Measurements from ENCODE around the gene MAL.

MAL gene

GRCh38 chr2:95042472-95043271 lies 17.2 kb downstream of the MAL start:
- H3K4me1 Mint-ChIP-seq = no peaks in the 10 kb centered on the region
- no peak overlapping the region for H3K4me3 Mint-ChIP-seq

GRCh38 chr2:95043300-95044093 lies 18.0 kb downstream of the MAL start:
- peaks cover 38% of the 10 kb centered on the region for H3K27me3 Mint-ChIP-seq
- H3K27ac Mint-ChIP-seq = no peak overlapping the region
- no peak for ATAC-seq
- H3K4me1 Mint-ChIP-seq = no peaks in the 10 kb centered on the region
- H3K36me3 Mint-ChIP-seq = no peaks in the 10 kb centered on the region
- H3K9me3 Mint-ChIP-seq = peaks cover 14% of the 10 kb centered on the region
- no peak overlapping the region for H3K4me3 Mint-ChIP-seq

More at GRCh38 chr2:95042472-95043271, 17.2 kb downstream of the MAL start:
- H3K27me3 Mint-ChIP-seq = peaks cover 38% of the 10 kb centered on the region
- H3K9me3 Mint-ChIP-seq = peaks cover 22% of the 10 kb centered on the region
- H3K36me3 Mint-ChIP-seq = no peaks in the 10 kb centered on the region
- no peak overlapping the region for H3K27ac Mint-ChIP-seq
- no peak for ATAC-seq

- H3K9me3 Mint-ChIP-seq = peaks cover 3% of the 10 kb centered on the region
- H3K27ac Mint-ChIP-seq = no peak overlapping the region
- no peaks in the 10 kb centered on the region for H3K36me3 Mint-ChIP-seq
- H3K27me3 Mint-ChIP-seq = peaks cover 38% of the 10 kb centered on the region
- H3K4me3 Mint-ChIP-seq = no peak overlapping the region
- H3K4me1 Mint-ChIP-seq = no peaks in the 10 kb centered on the region
- ATAC-seq = no peak
These were observed 19.1 kb downstream of the MAL start for GRCh38 chr2:95044601-95045000.

GRCh38 chr2:95046371-95047112 lies 21.0 kb downstream of the MAL start:
- H3K4me1 Mint-ChIP-seq = no peaks in the 10 kb centered on the region
- H3K36me3 Mint-ChIP-seq = no peaks in the 10 kb centered on the region
- no peak overlapping the region for H3K27ac Mint-ChIP-seq
- ATAC-seq = no peak
- no peaks in the 10 kb centered on the region for H3K9me3 Mint-ChIP-seq
- H3K27me3 Mint-ChIP-seq = peaks cover 47% of the 10 kb centered on the region
- no peak overlapping the region for H3K4me3 Mint-ChIP-seq

GRCh38 chr2:95047629-95048510 lies 22.4 kb downstream of the MAL start:
- Mint-ChIP-seq H3K9me3 (no peaks in the 10 kb centered on the region), H3K36me3 (no peaks in the 10 kb centered on the region), H3K27ac (no peak overlapping the region), H3K27me3 (peaks cover 55% of the 10 kb centered on the region), H3K4me1 (no peaks in the 10 kb centered on the region), H3K4me3 (no peak overlapping the region)
- ATAC-seq = no peak

- ATAC-seq = no peak
- Mint-ChIP-seq H3K36me3 (no peaks in the 10 kb centered on the region), H3K4me3 (no peak overlapping the region), H3K27ac (no peak overlapping the region), H3K9me3 (no peaks in the 10 kb centered on the region), H3K27me3 (peaks cover 53% of the 10 kb centered on the region), H3K4me1 (no peaks in the 10 kb centered on the region)
These were observed 23.5 kb downstream of the MAL start for GRCh38 chr2:95048825-95049682.

GRCh38 chr2:95049683-95049955 lies 24.1 kb downstream of the MAL start:
- no peaks in the 10 kb centered on the region for H3K4me1 Mint-ChIP-seq
- H3K27me3 Mint-ChIP-seq = peaks cover 51% of the 10 kb centered on the region
- no peak overlapping the region for H3K27ac Mint-ChIP-seq
- no peaks in the 10 kb centered on the region for H3K9me3 Mint-ChIP-seq
- no peak for ATAC-seq
- no peak overlapping the region for H3K4me3 Mint-ChIP-seq
- H3K36me3 Mint-ChIP-seq = no peaks in the 10 kb centered on the region

GRCh38 chr2:95049961-95050360 lies 24.5 kb downstream of the MAL start:
- Mint-ChIP-seq H3K4me3 (no peak overlapping the region), H3K4me1 (no peaks in the 10 kb centered on the region), H3K36me3 (no peaks in the 10 kb centered on the region), H3K27me3 (peaks cover 51% of the 10 kb centered on the region), H3K9me3 (no peaks in the 10 kb centered on the region), H3K27ac (no peak overlapping the region)
- no peak for ATAC-seq

- Mint-ChIP-seq H3K9me3 (no peaks in the 10 kb centered on the region), H3K4me1 (no peaks in the 10 kb centered on the region), H3K27me3 (peaks cover 50% of the 10 kb centered on the region), H3K36me3 (no peaks in the 10 kb centered on the region), H3K4me3 (no peak overlapping the region), H3K27ac (no peak overlapping the region)
- ATAC-seq = no peak
These were observed 25.1 kb downstream of the MAL start for GRCh38 chr2:95050385-95051300.

GRCh38 chr2:95051626-95052025 lies 26.1 kb downstream of the MAL start:
- Mint-ChIP-seq H3K36me3 (no peaks in the 10 kb centered on the region), H3K4me3 (no peak overlapping the region), H3K27ac (no peak overlapping the region), H3K27me3 (peaks cover 51% of the 10 kb centered on the region), H3K4me1 (no peaks in the 10 kb centered on the region), H3K9me3 (no peaks in the 10 kb centered on the region)
- ATAC-seq = no peak

- ATAC-seq = no peak
- H3K27me3 Mint-ChIP-seq = peaks cover 51% of the 10 kb centered on the region
- no peak overlapping the region for H3K27ac Mint-ChIP-seq
- H3K9me3 Mint-ChIP-seq = no peaks in the 10 kb centered on the region
- H3K36me3 Mint-ChIP-seq = no peaks in the 10 kb centered on the region
- no peaks in the 10 kb centered on the region for H3K4me1 Mint-ChIP-seq
- H3K4me3 Mint-ChIP-seq = no peak overlapping the region
These were observed 26.8 kb downstream of the MAL start for GRCh38 chr2:95052307-95052706.

GRCh38 chr2:95052804-95053479 lies 27.4 kb downstream of the MAL start:
- H3K4me1 Mint-ChIP-seq = no peaks in the 10 kb centered on the region
- H3K27ac Mint-ChIP-seq = no peak overlapping the region
- H3K27me3 Mint-ChIP-seq = peaks cover 54% of the 10 kb centered on the region

GRCh38 chr2:95053543-95053942 lies 28.0 kb downstream of the MAL start:
- Mint-ChIP-seq H3K4me1 (no peaks in the 10 kb centered on the region), H3K9me3 (no peaks in the 10 kb centered on the region), H3K36me3 (no peaks in the 10 kb centered on the region), H3K27me3 (peaks cover 60% of the 10 kb centered on the region), H3K4me3 (no peak overlapping the region), H3K27ac (no peak overlapping the region)
- ATAC-seq = no peak

More at GRCh38 chr2:95052804-95053479, 27.4 kb downstream of the MAL start:
- no peak overlapping the region for H3K4me3 Mint-ChIP-seq
- H3K36me3 Mint-ChIP-seq = no peaks in the 10 kb centered on the region
- no peaks in the 10 kb centered on the region for H3K9me3 Mint-ChIP-seq
- no peak for ATAC-seq

Data from stimulated activated memory B cell treated with anti-CD40 and anti-IgM and Interleukin-4, amounts not matched to agents 10 μg/mL and 1 μg/mL and 100 μg/mL, for 72 hours (primary cell).